Stomach smooth muscle (tissue), 2 donors: ENCODE data around the gene CMTM7.

Experiments
- H3K27ac ChIP-seq: one replicate; pipeline ENCODE4 v1.7.0; 2013; ENCODE audit warnings: mild to moderate bottlenecking, low read length, inconsistent platforms
- H3K27me3 ChIP-seq, 2 donors: one replicate each; pipeline ENCODE4 v1.7.0; 2013; ENCODE audit warnings: low read length in 2 of 2; ENCODE audit not compliant: insufficient read depth in 2 of 2, control insufficient read depth in 1 of 2
- H3K36me3 ChIP-seq, 2 donors: one replicate each; pipeline ENCODE4 v1.7.0; 2013; ENCODE audit warnings: low read length in 2 of 2; ENCODE audit not compliant: control insufficient read depth in 2 of 2, insufficient read depth in 2 of 2
- H3K4me1 ChIP-seq: one replicate; pipeline ENCODE4 v1.7.0; 2013; ENCODE audit warnings: low read length; ENCODE audit not compliant: control insufficient read depth, insufficient read depth
- H3K4me3 ChIP-seq, 2 donors: one replicate each; pipeline ENCODE4 v1.7.0; 2013; ENCODE audit warnings: low read length in 2 of 2
- H3K9ac ChIP-seq, 2 donors: one replicate each; pipeline ENCODE4 v1.7.0; 2013; ENCODE audit warnings: low read length in 2 of 2, mild to moderate bottlenecking in 1 of 2
- H3K9me3 ChIP-seq, 2 donors: one replicate each; pipeline ENCODE4 v1.7.0; 2013; ENCODE audit warnings: low read length in 2 of 2; ENCODE audit not compliant: control insufficient read depth in 2 of 2
- donor health status: healthy.
- donor health status: Pancreatic carcinoma.

Gene CMTM7

GRCh38 chr3:32474201-32474600, 82.5 kb downstream of the CMTM7 start:
- Histone ChIP-seq H3K4me1 (peaks cover 7% of the 10 kb centered on the region), H3K9ac (no peak overlapping the region), H3K27ac (no peak overlapping the region), H3K4me3 (no peak overlapping the region), H3K36me3 (no peaks in the 10 kb centered on the region), H3K9me3 (no peaks in the 10 kb centered on the region), H3K27me3 (no peaks in the 10 kb centered on the region)

- Histone ChIP-seq H3K9me3 (no peaks in the 10 kb centered on the region), H3K27ac (no peak overlapping the region)
These were observed 89.0 kb downstream of the CMTM7 start for GRCh38 chr3:32480604-32481003.

GRCh38 chr3:32481791-32482631, 90.4 kb downstream of the CMTM7 start:
- Histone ChIP-seq H3K36me3 (peaks cover 3 to 4% of the 10 kb centered on the region in 2 donors), H3K4me3 (no peak overlapping the region), H3K4me1 (no peaks in the 10 kb centered on the region), H3K9ac (no peak overlapping the region), H3K27ac (no peak overlapping the region), H3K27me3 (no peaks in the 10 kb centered on the region), H3K9me3 (no peaks in the 10 kb centered on the region)

More at GRCh38 chr3:32480604-32481003, 89.0 kb downstream of the CMTM7 start:
- H3K9ac ChIP-seq = no peak overlapping the region
- H3K27me3 ChIP-seq = no peaks in the 10 kb centered on the region
- H3K36me3 ChIP-seq = peaks cover 3% of the 10 kb centered on the region in 2 donors
- H3K4me3 ChIP-seq = no peak overlapping the region
- no peaks in the 10 kb centered on the region for H3K4me1 ChIP-seq

- Histone ChIP-seq H3K36me3 (peaks cover 3 to 4% of the 10 kb centered on the region in 2 donors), H3K4me3 (no peak overlapping the region), H3K27me3 (no peaks in the 10 kb centered on the region), H3K9me3 (no peaks in the 10 kb centered on the region), H3K9ac (no peak overlapping the region), H3K4me1 (no peaks in the 10 kb centered on the region), H3K27ac (no peak overlapping the region)
These were observed 91.0 kb downstream of the CMTM7 start for GRCh38 chr3:32482693-32483092.

- H3K27ac ChIP-seq = no peak overlapping the region
- no peaks in the 10 kb centered on the region for H3K9me3 ChIP-seq
- no peaks in the 10 kb centered on the region for H3K4me1 ChIP-seq
- peaks cover 3 to 4% of the 10 kb centered on the region in 2 donors for H3K36me3 ChIP-seq
- no peaks in the 10 kb centered on the region for H3K27me3 ChIP-seq
- no peak overlapping the region for H3K9ac ChIP-seq
- H3K4me3 ChIP-seq = no peak overlapping the region
These were observed 92.1 kb downstream of the CMTM7 start for GRCh38 chr3:32483772-32484171.

GRCh38 chr3:32484436-32484835, 92.8 kb downstream of the CMTM7 start:
- Histone ChIP-seq H3K36me3 (peaks cover 3 to 4% of the 10 kb centered on the region in 2 donors), H3K9ac (no peak overlapping the region), H3K27me3 (no peaks in the 10 kb centered on the region), H3K4me1 (no peaks in the 10 kb centered on the region), H3K27ac (no peak overlapping the region), H3K9me3 (no peaks in the 10 kb centered on the region), H3K4me3 (no peak overlapping the region)

- Histone ChIP-seq H3K27me3 (no peaks in the 10 kb centered on the region), H3K4me1 (no peaks in the 10 kb centered on the region), H3K36me3 (peaks cover 2 to 3% of the 10 kb centered on the region in 2 donors), H3K27ac (no peak overlapping the region), H3K9ac (no peak overlapping the region), H3K4me3 (no peak overlapping the region), H3K9me3 (no peaks in the 10 kb centered on the region)
These were observed 96.3 kb downstream of the CMTM7 start for GRCh38 chr3:32487781-32488473.

- H3K27ac ChIP-seq = no peak overlapping the region
- no peaks in the 10 kb centered on the region for H3K4me1 ChIP-seq
- H3K9me3 ChIP-seq = no peaks in the 10 kb centered on the region
- no peaks in the 10 kb centered on the region for H3K27me3 ChIP-seq
- no peak overlapping the region for H3K9ac ChIP-seq
- peaks cover 2 to 3% of the 10 kb centered on the region in 2 donors for H3K36me3 ChIP-seq
- no peak overlapping the region for H3K4me3 ChIP-seq
These were observed 96.9 kb downstream of the CMTM7 start for GRCh38 chr3:32488474-32489008.

- no peaks in the 10 kb centered on the region for H3K27me3 ChIP-seq
- H3K27ac ChIP-seq = no peak overlapping the region
- no peaks in the 10 kb centered on the region for H3K9me3 ChIP-seq
- H3K4me1 ChIP-seq = peaks cover 6% of the 10 kb centered on the region
- no peaks in the 10 kb centered on the region for H3K36me3 ChIP-seq
- no peak overlapping the region for H3K4me3 ChIP-seq
- H3K9ac ChIP-seq = no peak overlapping the region
These were observed 101.2 kb downstream of the CMTM7 start for GRCh38 chr3:32492684-32493436.
